Endothelial cell (in vitro differentiated cells): ENCODE measurements around the gene RFK. TPM values are rescaled to one million over a fixed set of nuclear protein-coding genes. Genes with fewer than 3 reads are reported as not detected.

Source experiments
- DNase-seq: peaks from one replicate; pipeline ENCODE4 v3.0.0; 2021; ENCODE audit warnings: low spot score
- H3K27ac Mint-ChIP-seq: one replicate; pipeline ENCODE4 v1.8.0; 2021; ENCODE audit warnings: mixed read lengths, inconsistent platforms; ENCODE audit not compliant: unreplicated experiment
- H3K27me3 Mint-ChIP-seq: one replicate; pipeline ENCODE4 v1.8.0; 2021; ENCODE audit warnings: mild to moderate bottlenecking, moderate library complexity, mixed read lengths, inconsistent platforms; ENCODE audit not compliant: unreplicated experiment
- H3K36me3 Mint-ChIP-seq: one replicate; pipeline ENCODE4 v1.8.0; 2021; ENCODE audit warnings: mild to moderate bottlenecking, low read depth, mixed read lengths, inconsistent platforms; ENCODE audit not compliant: unreplicated experiment
- H3K4me1 Mint-ChIP-seq: one replicate; pipeline ENCODE4 v1.8.0; 2021; ENCODE audit warnings: mild to moderate bottlenecking, mixed read lengths, inconsistent platforms; ENCODE audit not compliant: unreplicated experiment
- H3K4me3 Mint-ChIP-seq: one replicate; pipeline ENCODE4 v1.8.0; 2021; ENCODE audit warnings: mild to moderate bottlenecking, mixed read lengths, inconsistent platforms; ENCODE audit not compliant: unreplicated experiment
- H3K9me3 Mint-ChIP-seq: one replicate; pipeline ENCODE4 v1.8.0; 2021; ENCODE audit warnings: mixed read lengths, inconsistent platforms; ENCODE audit not compliant: unreplicated experiment
- CTCF ChIP-seq: fragments of 200-600 bp; sonication (generic); IDR thresholded peaks from one replicate; pipeline ENCODE4 v1.5.0; 2021; ENCODE audit warnings: antibody characterized with exemption; ENCODE audit not compliant: unreplicated experiment
- total RNA-seq: library from RNA; stranded (reverse); fragmentation: NEBNext Ultra II Directional; extraction: Animal tissue kit (Norgen Biotek cat#: 25700); gene quantifications from one replicate; pipeline ENCODE4 v1.2.1, GENCODE V29; 2021; ENCODE audit not compliant: unreplicated experiment

The RFK gene
- total RNA-seq, 1 donor from 2014 or later, result 10.1 TPM

GRCh38 chr9:76374783-76375559 is 19.3 kb downstream of the RFK start:
- peak; percentile 23 for DNase-seq

GRCh38 chr9:76373784-76374474 is 20.3 kb downstream of the RFK start:
- Mint-ChIP-seq H3K36me3 (no peaks in the 10 kb centered on the region), H3K4me1 (peaks cover 6% of the 10 kb centered on the region), H3K27me3 (no peaks in the 10 kb centered on the region), H3K27ac (no peak overlapping the region), H3K9me3 (no peaks in the 10 kb centered on the region), H3K4me3 (no peak overlapping the region)
- no peak for DNase-seq
- no peak for TF ChIP-seq CTCF

More at GRCh38 chr9:76374783-76375559, 19.3 kb downstream of the RFK start:
- no peak for TF ChIP-seq CTCF
- no peaks in the 10 kb centered on the region for H3K36me3 Mint-ChIP-seq
- no peaks in the 10 kb centered on the region for H3K9me3 Mint-ChIP-seq
- no peaks in the 10 kb centered on the region for H3K27me3 Mint-ChIP-seq
- H3K4me1 Mint-ChIP-seq, result peaks cover 8% of the 10 kb centered on the region
- no peak overlapping the region for H3K4me3 Mint-ChIP-seq
- peak overlapping the region; percentile 73 for H3K27ac Mint-ChIP-seq

DNA sequence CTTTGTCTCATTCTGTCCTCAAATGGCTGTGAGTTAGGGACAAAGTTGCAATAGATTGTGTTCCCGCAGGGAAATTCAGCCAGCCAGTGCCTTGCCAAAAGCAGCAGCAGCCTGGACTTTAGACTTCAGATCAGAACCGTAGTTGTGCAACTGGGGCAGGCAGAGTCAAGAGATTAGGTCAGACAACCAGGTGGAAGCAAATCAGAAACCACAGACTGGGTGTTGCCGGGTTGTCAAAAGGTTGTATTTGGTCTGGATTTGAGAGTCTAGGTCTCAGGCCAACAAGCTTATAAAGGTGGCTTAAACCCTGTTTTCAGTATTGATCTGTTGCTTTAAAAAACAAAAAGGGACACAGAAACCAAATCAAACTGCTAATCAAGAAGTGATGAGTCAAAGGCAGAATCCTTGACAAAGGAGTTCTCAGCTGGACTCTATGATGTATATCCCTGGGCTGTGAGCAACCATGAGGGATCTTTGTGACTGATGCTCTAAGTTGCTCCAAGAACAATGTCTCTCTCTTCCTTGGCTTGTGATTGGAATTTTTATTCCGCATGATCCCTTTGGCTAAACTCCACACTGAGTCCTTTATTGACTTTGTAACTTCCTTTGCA is 20.9 kb downstream of the RFK start:
- Mint-ChIP-seq H3K36me3 (no peaks in the 10 kb centered on the region), H3K27me3 (no peaks in the 10 kb centered on the region), H3K9me3 (no peaks in the 10 kb centered on the region), H3K4me1 (peaks cover 6% of the 10 kb centered on the region), H3K27ac (no peak overlapping the region), H3K4me3 (no peak overlapping the region)
- DNase-seq, result no peak
- TF ChIP-seq CTCF, result no peak

DNA sequence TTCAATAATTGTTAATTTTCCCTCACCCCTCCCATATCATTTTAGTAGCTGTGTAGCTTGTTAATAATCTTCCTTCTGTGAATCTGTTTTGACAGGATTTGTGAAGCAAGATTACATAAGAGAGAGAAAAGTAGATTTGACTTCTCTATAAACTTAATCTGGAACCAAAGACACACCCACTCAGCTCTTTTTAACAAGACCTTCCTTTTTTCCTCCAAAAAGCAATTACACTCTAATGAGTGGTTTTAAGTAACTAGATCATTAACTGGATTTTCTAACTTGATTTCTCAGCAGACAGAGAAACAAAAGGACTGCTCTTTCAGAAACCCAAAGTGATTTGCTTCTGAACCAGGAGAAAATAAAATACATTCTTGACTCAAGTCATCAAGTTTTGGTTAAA is 21.9 kb downstream of the RFK start:
- Mint-ChIP-seq H3K36me3 (no peaks in the 10 kb centered on the region), H3K4me3 (no peak overlapping the region), H3K27ac (no peak overlapping the region), H3K27me3 (no peaks in the 10 kb centered on the region), H3K4me1 (peaks cover 6% of the 10 kb centered on the region), H3K9me3 (no peaks in the 10 kb centered on the region)
- no peak for TF ChIP-seq CTCF
- DNase-seq, result no peak
